RWPE2 (cell line): ENCODE measurements around the gene WDR18.
A peak's percentile ranks its signal among the peaks of the same experiment; 100 is the strongest.

ENCODE experiments used
- ATAC-seq: fragments of 200-7000 bp; cut with Tn5 transposase; 3 replicates; pipeline ENCODE4 v1.9.1; 2021; ENCODE audit warnings: low read depth
- DNase-seq: peaks from one replicate; pipeline ENCODE4 v3.0.0-alpha.2; 2020; ENCODE audit warnings: low spot score
- H3K27ac ChIP-seq: fragments of 450-650 bp; 2 replicates; pipeline ENCODE4 v1.5.1; 2017; ENCODE audit warnings: mild to moderate bottlenecking; ENCODE audit not compliant: poor library complexity, severe bottlenecking
- H3K27me3 ChIP-seq: fragments of 250-450 bp; sonication (Bioruptor Pico); 2 replicates; pipeline ENCODE4 v1.5.1; 2021; ENCODE audit warnings: mild to moderate bottlenecking, moderate library complexity; ENCODE audit not compliant: insufficient read depth, poor library complexity, severe bottlenecking
- H3K36me3 ChIP-seq: fragments of 250-450 bp; sonication (Bioruptor Pico); 2 replicates; pipeline ENCODE4 v1.5.1; 2020; ENCODE audit warnings: low read depth, mild to moderate bottlenecking, moderate library complexity
- H3K4me1 ChIP-seq: fragments of 250-450 bp; sonication (Bioruptor Pico); 2 replicates; pipeline ENCODE4 v1.5.1; 2021; ENCODE audit warnings: mild to moderate bottlenecking, moderate library complexity; ENCODE audit not compliant: insufficient read depth, poor library complexity, severe bottlenecking
- H3K4me3 ChIP-seq: fragments of 250-450 bp; sonication (Bioruptor Pico); 2 replicates; pipeline ENCODE4 v1.5.1; 2021; ENCODE audit warnings: mild to moderate bottlenecking, moderate library complexity; ENCODE audit not compliant: severe bottlenecking
- H3K9me3 ChIP-seq: fragments of 250-450 bp; sonication (Bioruptor Pico); 2 replicates; pipeline ENCODE4 v1.5.1; 2021; ENCODE audit warnings: mild to moderate bottlenecking, moderate library complexity; ENCODE audit not compliant: severe bottlenecking
- TF ChIP-seq, protein P1 (sequence below): fragments of 450-650 bp; IDR thresholded peaks from one replicate; pipeline ENCODE4 v1.5.1; 2017; ENCODE audit warnings: mild to moderate bottlenecking, moderate library complexity; ENCODE audit not compliant: poor library complexity, severe bottlenecking

WDR18 gene

DNA sequence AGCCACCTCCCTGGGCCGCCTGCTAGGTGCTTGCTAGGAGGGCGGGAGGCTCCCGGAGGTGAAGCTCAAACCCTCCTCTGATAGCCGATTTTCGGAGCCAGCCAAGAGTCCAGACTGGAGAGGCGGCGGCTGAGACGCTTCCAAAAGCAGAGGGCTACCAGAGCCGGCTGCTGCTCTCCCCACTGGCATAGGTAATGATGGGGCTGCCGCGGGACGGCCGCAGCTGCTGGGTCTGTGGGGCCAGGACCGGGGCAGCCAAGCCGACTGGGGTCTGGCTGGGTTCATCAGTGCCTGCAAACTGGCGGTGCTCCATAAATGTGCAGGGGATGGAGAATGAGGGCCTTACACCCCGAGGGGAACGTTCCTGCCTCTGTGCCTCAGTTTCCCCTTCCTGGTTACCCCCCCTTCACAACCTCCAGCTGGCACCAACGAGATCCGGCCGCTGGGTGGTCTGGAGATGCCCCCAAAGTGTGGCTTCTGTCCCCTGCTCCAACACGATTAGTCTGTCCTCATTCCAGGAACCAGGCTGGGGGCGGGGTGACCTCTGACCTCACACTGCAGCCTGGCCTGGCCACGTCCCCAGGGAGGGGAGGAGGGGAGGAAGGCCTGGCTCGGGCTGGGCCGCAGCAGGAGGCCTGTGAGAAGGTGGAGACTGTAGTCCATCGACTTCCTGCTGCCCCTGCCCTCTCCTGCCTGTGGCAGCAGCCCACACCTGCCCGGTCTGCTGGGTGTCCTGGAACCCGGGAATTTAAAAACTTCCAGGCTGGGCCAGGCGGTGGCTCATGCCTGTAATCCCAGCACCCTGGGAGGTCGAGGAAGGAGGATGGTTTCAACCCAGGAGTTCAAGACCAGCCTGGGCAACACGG, 3.8 kb upstream of the WDR18 start:
- H3K27me3 ChIP-seq: no peaks in the 10 kb centered on the region
- no peaks in the 10 kb centered on the region for H3K9me3 ChIP-seq
- H3K4me1 ChIP-seq: peaks cover 3% of the 10 kb centered on the region
- ATAC-seq (no peak), DNase-seq (no peak)
- TF ChIP-seq, protein P1, sequence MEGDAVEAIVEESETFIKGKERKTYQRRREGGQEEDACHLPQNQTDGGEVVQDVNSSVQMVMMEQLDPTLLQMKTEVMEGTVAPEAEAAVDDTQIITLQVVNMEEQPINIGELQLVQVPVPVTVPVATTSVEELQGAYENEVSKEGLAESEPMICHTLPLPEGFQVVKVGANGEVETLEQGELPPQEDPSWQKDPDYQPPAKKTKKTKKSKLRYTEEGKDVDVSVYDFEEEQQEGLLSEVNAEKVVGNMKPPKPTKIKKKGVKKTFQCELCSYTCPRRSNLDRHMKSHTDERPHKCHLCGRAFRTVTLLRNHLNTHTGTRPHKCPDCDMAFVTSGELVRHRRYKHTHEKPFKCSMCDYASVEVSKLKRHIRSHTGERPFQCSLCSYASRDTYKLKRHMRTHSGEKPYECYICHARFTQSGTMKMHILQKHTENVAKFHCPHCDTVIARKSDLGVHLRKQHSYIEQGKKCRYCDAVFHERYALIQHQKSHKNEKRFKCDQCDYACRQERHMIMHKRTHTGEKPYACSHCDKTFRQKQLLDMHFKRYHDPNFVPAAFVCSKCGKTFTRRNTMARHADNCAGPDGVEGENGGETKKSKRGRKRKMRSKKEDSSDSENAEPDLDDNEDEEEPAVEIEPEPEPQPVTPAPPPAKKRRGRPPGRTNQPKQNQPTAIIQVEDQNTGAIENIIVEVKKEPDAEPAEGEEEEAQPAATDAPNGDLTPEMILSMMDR: no peak
- H3K4me3 ChIP-seq: no peak overlapping the region
- no peak overlapping the region for H3K27ac ChIP-seq
- H3K36me3 ChIP-seq: no peaks in the 10 kb centered on the region

DNA sequence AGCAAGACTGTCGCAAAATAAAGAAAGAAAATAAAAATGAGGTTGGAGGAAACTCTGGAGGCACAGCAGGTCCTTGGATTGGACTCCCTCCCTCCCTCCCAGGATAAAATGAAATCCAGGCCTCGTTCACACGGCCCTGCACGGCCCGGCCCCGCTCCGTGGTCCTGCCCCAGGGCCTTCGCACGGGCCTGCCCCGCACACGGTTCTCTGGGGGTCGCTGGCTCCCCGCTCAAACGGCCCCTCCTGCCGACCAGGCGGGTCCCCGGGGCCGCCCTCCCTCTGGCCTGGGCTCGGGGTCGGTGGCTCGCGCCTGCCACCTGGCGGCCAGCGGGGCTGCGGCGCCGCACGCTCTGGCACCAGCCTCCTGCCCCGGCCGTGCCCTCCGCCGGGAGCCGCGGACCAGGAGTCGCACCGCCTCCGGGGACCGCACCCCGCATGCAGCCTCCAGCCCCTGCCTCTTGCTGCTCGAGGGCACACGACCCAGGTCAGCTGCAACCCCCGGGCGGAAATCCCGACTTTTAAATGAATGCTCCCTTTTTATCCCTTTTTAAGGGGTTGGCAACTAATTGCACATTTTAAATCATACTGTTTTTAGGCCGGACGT, 1.5 kb upstream of the WDR18 start:
- Histone ChIP-seq H3K36me3 (peaks cover 15% of the 10 kb centered on the region; the same call in 1 of the 2 replicates), H3K4me1 (peaks cover 3% of the 10 kb centered on the region), H3K4me3 (peak overlapping the region; percentile 14), H3K27ac (no peak overlapping the region), H3K27me3 (no peaks in the 10 kb centered on the region), H3K9me3 (no peaks in the 10 kb centered on the region)
- TF ChIP-seq, protein P1: peak; percentile 90
- ATAC-seq (peak; percentile 86), DNase-seq (peak; percentile 56)

DNA sequence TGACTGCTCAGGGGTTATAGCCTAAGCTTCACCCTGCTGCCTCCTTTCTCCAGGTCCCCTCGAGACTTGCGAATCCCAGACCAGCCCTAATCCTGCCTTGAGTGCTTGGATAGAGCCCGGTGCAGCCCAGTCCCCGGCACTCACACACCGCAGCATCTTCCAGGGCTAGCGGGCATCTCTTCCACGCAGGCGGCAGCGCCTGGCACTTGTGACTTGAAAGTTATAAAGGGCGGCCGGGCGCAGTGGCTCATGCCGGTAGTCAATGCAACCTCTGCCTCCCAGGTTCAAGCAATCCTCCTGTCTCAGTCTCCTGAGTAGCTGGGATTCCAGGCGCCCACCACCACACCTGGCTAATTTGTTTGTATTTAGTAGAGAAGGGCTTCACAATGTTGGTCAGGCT, 1.9 kb downstream of the WDR18 start:
- Histone ChIP-seq H3K4me1 (peaks cover 3% of the 10 kb centered on the region), H3K36me3 (peaks cover 24% of the 10 kb centered on the region)
- TF ChIP-seq, protein P1: no peak

DNA sequence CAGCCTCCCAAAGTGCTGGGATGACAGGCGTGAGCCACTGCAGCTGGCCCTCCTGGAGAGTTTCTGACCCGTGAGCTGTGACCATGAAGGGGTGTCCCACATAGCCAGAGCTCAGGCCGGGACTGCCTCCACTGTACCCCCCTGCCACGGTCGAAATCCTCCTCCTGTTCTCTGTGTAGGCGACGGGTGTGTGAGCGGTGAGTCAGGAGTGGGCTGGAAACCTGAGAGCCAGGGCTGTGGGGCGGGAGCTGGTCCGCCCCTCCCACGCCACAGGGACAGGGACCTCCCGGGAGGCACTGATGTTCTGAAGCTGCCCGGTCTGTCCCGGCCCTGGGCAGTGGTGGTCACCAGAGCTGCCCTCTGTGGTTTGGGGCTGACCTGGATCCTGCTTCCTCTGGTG, 3.9 kb downstream of the WDR18 start:
- Histone ChIP-seq H3K36me3 (peaks cover 31% of the 10 kb centered on the region), H3K4me1 (peaks cover 3% of the 10 kb centered on the region), H3K9me3 (no peaks in the 10 kb centered on the region), H3K27me3 (no peaks in the 10 kb centered on the region), H3K4me3 (no peak overlapping the region), H3K27ac (no peak overlapping the region)
- TF ChIP-seq, protein P1: no peak
- ATAC-seq: no peak
- DNase-seq: no peak

More for the DNA sequence above, 1.9 kb downstream of the WDR18 start:
- H3K9me3 ChIP-seq: no peaks in the 10 kb centered on the region
- ATAC-seq: no peak
- H3K27me3 ChIP-seq: no peaks in the 10 kb centered on the region
- no peak overlapping the region for H3K4me3 ChIP-seq
- no peak for DNase-seq
- no peak overlapping the region for H3K27ac ChIP-seq

DNA sequence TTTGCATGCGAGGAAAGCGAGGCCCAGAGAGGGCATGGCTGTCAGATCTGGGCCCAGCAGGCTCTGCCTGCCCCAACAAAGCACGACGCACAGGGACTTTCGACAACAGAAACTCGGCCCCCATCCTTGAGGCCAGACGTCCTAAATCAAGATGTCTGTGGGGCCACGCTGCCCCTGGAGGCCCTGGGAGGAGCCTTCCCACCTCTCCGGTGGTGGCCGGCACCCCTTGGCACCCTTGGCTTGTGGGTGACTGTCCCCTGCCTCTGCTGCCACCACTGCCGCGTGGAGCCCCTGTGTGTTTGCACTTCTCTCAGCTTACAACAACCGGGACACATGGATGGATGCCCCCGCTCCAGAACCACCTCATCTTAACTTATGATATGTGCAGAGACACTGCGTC, 4.4 kb downstream of the WDR18 start:
- Histone ChIP-seq H3K4me1 (peaks cover 3% of the 10 kb centered on the region), H3K27me3 (no peaks in the 10 kb centered on the region), H3K27ac (no peak overlapping the region), H3K9me3 (no peaks in the 10 kb centered on the region), H3K4me3 (no peak overlapping the region), H3K36me3 (peaks cover 31% of the 10 kb centered on the region)
- DNase-seq: peak; percentile 50
- no peak for ATAC-seq
- TF ChIP-seq, protein P1: no peak
